Mesendoderm (in vitro differentiated cells): ENCODE measurements around the gene TBL1X.
"Not testable (repeated sequence)": the region's sequence is repeated elsewhere in the genome, so short reads cannot be mapped to it uniquely, and the experiment has no call there.

Source experiments
- DNase-seq: peaks from one replicate; pipeline ENCODE4 v3.0.0; 2013
- H2AK5ac ChIP-seq: 2 replicates; pipeline ENCODE4 v1.6.1; 2013; ENCODE audit warnings: low read length, inconsistent platforms
- H2BK120ac ChIP-seq: 2 replicates; pipeline ENCODE4 v1.6.1; 2013; ENCODE audit warnings: low read depth, mild to moderate bottlenecking, low read length, moderate library complexity, mixed read lengths
- H2BK15ac ChIP-seq: replicated peaks from 2 replicates; pipeline ENCODE4 v1.6.1; 2013; ENCODE audit warnings: low read depth, mild to moderate bottlenecking, moderate library complexity
- H2BK5ac ChIP-seq: 2 replicates; pipeline ENCODE4 v1.6.1; 2013; ENCODE audit warnings: low read length, inconsistent platforms
- H3K18ac ChIP-seq: 2 replicates; pipeline ENCODE4 v1.6.1; 2013; ENCODE audit warnings: mild to moderate bottlenecking, low read length, mixed read lengths
- H3K23ac ChIP-seq: one replicate; pipeline ENCODE4 v1.6.1; 2013; ENCODE audit warnings: low read length
- H3K27ac ChIP-seq: 2 replicates; pipeline ENCODE4 v1.5.1; 2013; ENCODE audit warnings: low read depth, mild to moderate bottlenecking, inconsistent platforms, low read length, moderate library complexity
- H3K27me3 ChIP-seq: 2 replicates; pipeline ENCODE4 v1.6.1; 2013; ENCODE audit warnings: low read length, control low read depth, mild to moderate bottlenecking, inconsistent platforms; ENCODE audit not compliant: insufficient read depth, poor library complexity
- H3K36me3 ChIP-seq: 2 replicates; pipeline ENCODE4 v1.6.1; 2013; ENCODE audit warnings: low read length, inconsistent platforms; ENCODE audit not compliant: control insufficient read depth, insufficient read depth
- H3K4ac ChIP-seq: one replicate; pipeline ENCODE4 v1.6.1; 2013; ENCODE audit warnings: low read depth, mild to moderate bottlenecking, low read length, moderate library complexity
- H3K4me1 ChIP-seq: 2 replicates; pipeline ENCODE4 v1.6.1; 2013; ENCODE audit warnings: low read depth, low read length, inconsistent platforms; ENCODE audit not compliant: control insufficient read depth
- H3K4me2 ChIP-seq: 2 replicates; pipeline ENCODE4 v1.6.1; 2013; ENCODE audit warnings: low read length
- H3K4me3 ChIP-seq: 2 replicates; pipeline ENCODE4 v1.5.1; 2013; ENCODE audit warnings: mild to moderate bottlenecking, low read length
- H3K56ac ChIP-seq: one replicate; pipeline ENCODE4 v1.6.1; 2013; ENCODE audit warnings: low read length
- H3K79me1 ChIP-seq: 2 replicates; pipeline ENCODE4 v1.6.1; 2013; ENCODE audit warnings: low read length, inconsistent platforms
- H3K79me2 ChIP-seq: 2 replicates; pipeline ENCODE4 v1.6.1; 2013; ENCODE audit warnings: mild to moderate bottlenecking, low read length; ENCODE audit not compliant: control insufficient read depth, insufficient read depth
- H3K9ac ChIP-seq: 2 replicates; pipeline ENCODE4 v1.6.1; 2013; ENCODE audit warnings: low read length, inconsistent platforms
- H4K5ac ChIP-seq: one replicate; pipeline ENCODE4 v1.6.1; 2013; ENCODE audit warnings: low read length
- H4K8ac ChIP-seq: one replicate; pipeline ENCODE4 v1.6.1; 2013; ENCODE audit warnings: low read depth, mild to moderate bottlenecking, control low read depth, low read length, moderate library complexity
- WGBS: extraction: QIAGEN DNeasy Blood & Tissue Kit; methylation state at CpG from one replicate; pipeline ENCODE4 v1.1.7; 2013; ENCODE audit warnings: low lambda C conversion rate, missing lambda C conversion rate; ENCODE audit not compliant: insufficient coverage; ENCODE audit errors: extremely low coverage; 5-methylcytosine and 5-hydroxymethylcytosine counted together

The TBL1X gene

DNA sequence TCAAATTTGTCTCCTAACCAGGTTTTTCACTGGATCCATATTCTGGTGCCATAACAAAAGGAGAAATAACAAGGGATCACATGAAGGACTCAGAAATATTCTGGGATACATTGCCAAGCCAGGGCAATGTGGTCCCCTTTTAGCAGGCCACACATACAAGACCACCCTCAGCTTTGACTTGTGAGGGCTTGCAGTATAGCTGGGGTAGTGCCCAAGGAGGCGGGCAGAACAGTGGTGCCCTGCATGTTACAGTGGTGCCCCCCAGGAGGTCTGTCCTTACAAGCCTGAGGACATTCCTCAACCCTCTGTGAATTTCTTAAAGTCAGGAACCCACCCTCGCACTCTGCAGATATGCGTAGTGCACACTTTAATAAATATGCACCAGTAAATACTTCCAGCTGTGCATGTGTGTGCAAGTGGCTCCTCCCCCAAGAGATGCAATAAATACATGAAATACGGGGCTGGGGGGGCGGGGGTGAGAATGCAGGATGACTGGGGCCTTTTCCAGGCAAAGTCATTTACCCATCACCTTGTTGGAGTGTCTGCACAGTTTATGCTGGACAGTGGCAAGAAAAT is 34.4 kb upstream of the TBL1X start:
- WGBS: no CpG with 5 or more reads among the region's 5 CpGs
- no peak overlapping the region for H3K4ac ChIP-seq
- H2BK120ac ChIP-seq: no peak overlapping the region
- no peaks in the 10 kb centered on the region for H3K27me3 ChIP-seq
- no peaks in the 10 kb centered on the region for H3K79me2 ChIP-seq
- no peak overlapping the region for H2AK5ac ChIP-seq
- no peak overlapping the region for H3K27ac ChIP-seq
- no peak overlapping the region for H3K4me2 ChIP-seq
- H3K18ac ChIP-seq: no peak overlapping the region
- H2BK5ac ChIP-seq: no peak overlapping the region
- DNase-seq: no peak
- H3K4me3 ChIP-seq: no peak overlapping the region
- H3K4me1 ChIP-seq: no peaks in the 10 kb centered on the region
- no peak overlapping the region for H4K8ac ChIP-seq
- H3K9ac ChIP-seq: no peak overlapping the region
- no peaks in the 10 kb centered on the region for H3K36me3 ChIP-seq
- H3K56ac ChIP-seq: no peak overlapping the region
- H4K5ac ChIP-seq: no peak overlapping the region
- H3K79me1 ChIP-seq: no peaks in the 10 kb centered on the region
- no peak overlapping the region for H2BK15ac ChIP-seq
- H3K23ac ChIP-seq: no peak overlapping the region

GRCh38 chrX:9431281-9431680 is 33.6 kb upstream of the TBL1X start:
- H3K4me3 ChIP-seq: no peak overlapping the region
- H4K5ac ChIP-seq: no peak overlapping the region
- H3K9ac ChIP-seq: no peak overlapping the region
- no peak overlapping the region for H3K4me2 ChIP-seq
- H3K23ac ChIP-seq: no peak overlapping the region
- H3K4me1 ChIP-seq: no peaks in the 10 kb centered on the region
- no peak overlapping the region for H2BK15ac ChIP-seq
- no peak overlapping the region for H2AK5ac ChIP-seq
- H4K8ac ChIP-seq: no peak overlapping the region
- DNase-seq: no peak
- H3K4ac ChIP-seq: no peak overlapping the region
- H2BK5ac ChIP-seq: no peak overlapping the region
- no peaks in the 10 kb centered on the region for H3K79me1 ChIP-seq
- H3K36me3 ChIP-seq: no peaks in the 10 kb centered on the region
- no CpG with 5 or more reads among the region's 4 CpGs for WGBS
- H3K56ac ChIP-seq: no peak overlapping the region
- no peaks in the 10 kb centered on the region for H3K27me3 ChIP-seq
- H3K18ac ChIP-seq: no peak overlapping the region
- H2BK120ac ChIP-seq: no peak overlapping the region
- no peak overlapping the region for H3K27ac ChIP-seq
- no peaks in the 10 kb centered on the region for H3K79me2 ChIP-seq

GRCh38 chrX:9433596-9433995 is 31.3 kb upstream of the TBL1X start:
- no peaks in the 10 kb centered on the region for H3K4me1 ChIP-seq
- WGBS: no CpG with 5 or more reads among the region's 3 CpGs
- H2BK5ac ChIP-seq: no peak overlapping the region
- no peak overlapping the region for H3K27ac ChIP-seq
- H3K79me2 ChIP-seq: no peaks in the 10 kb centered on the region
- H3K56ac ChIP-seq: no peak overlapping the region
- H2AK5ac ChIP-seq: no peak overlapping the region
- no peak overlapping the region for H4K8ac ChIP-seq
- H3K36me3 ChIP-seq: no peaks in the 10 kb centered on the region
- H3K27me3 ChIP-seq: no peaks in the 10 kb centered on the region
- H2BK15ac ChIP-seq: no peak overlapping the region
- no peak overlapping the region for H3K4ac ChIP-seq
- H4K5ac ChIP-seq: no peak overlapping the region
- no peak overlapping the region for H3K4me3 ChIP-seq
- no peak overlapping the region for H3K9ac ChIP-seq
- H3K4me2 ChIP-seq: no peak overlapping the region
- no peak for DNase-seq
- no peak overlapping the region for H3K18ac ChIP-seq
- H2BK120ac ChIP-seq: no peak overlapping the region
- H3K23ac ChIP-seq: no peak overlapping the region
- no peaks in the 10 kb centered on the region for H3K79me1 ChIP-seq

GRCh38 chrX:9434051-9434550 is 30.8 kb upstream of the TBL1X start:
- Histone ChIP-seq H2BK5ac (no peak overlapping the region), H3K4me2 (no peak overlapping the region), H4K8ac (no peak overlapping the region), H2AK5ac (no peak overlapping the region), H3K56ac (no peak overlapping the region), H2BK15ac (no peak overlapping the region), H3K79me1 (no peaks in the 10 kb centered on the region), H3K27ac (no peak overlapping the region), H3K27me3 (no peaks in the 10 kb centered on the region), H3K23ac (no peak overlapping the region), H3K36me3 (no peaks in the 10 kb centered on the region), H3K79me2 (no peaks in the 10 kb centered on the region), H3K4ac (no peak overlapping the region), H3K9ac (no peak overlapping the region), H3K4me3 (no peak overlapping the region), H3K18ac (no peak overlapping the region), H2BK120ac (no peak overlapping the region), H3K4me1 (no peaks in the 10 kb centered on the region), H4K5ac (no peak overlapping the region)
- no peak for DNase-seq
- no CpG with 5 or more reads among the region's 3 CpGs for WGBS

DNA sequence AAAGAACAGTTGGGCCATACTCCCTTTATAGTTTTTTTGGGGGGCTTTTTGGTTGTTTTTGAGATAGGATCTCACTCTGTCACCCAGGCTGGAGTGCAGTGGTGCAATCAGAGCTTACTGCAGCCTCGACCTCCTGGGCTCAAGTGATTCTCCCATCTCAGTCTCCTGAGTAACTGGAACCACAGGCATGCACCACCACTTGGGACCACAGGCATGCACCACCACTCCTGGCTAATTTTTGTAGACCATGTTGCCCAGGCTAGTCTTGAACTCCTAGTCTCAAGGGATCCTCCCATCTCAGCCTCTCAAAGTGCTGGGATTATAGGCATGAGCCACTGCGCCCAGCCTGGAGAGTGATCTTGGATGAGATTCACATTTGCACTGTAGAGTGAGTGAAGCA is 29.8 kb upstream of the TBL1X start:
- H3K79me1 ChIP-seq, DNase-seq, H2BK120ac ChIP-seq, H3K79me2 ChIP-seq, H3K27me3 ChIP-seq, H3K4me2 ChIP-seq, H3K23ac ChIP-seq, H3K18ac ChIP-seq, H4K5ac ChIP-seq, H3K4me1 ChIP-seq, H3K56ac ChIP-seq, H3K9ac ChIP-seq, H2BK5ac ChIP-seq, H3K27ac ChIP-seq, H4K8ac ChIP-seq, H3K4me3 ChIP-seq, H2AK5ac ChIP-seq, H3K36me3 ChIP-seq, H2BK15ac ChIP-seq, H3K4ac ChIP-seq: not testable (repeated sequence)
- no CpG with 5 or more reads among the region's 2 CpGs for WGBS

GRCh38 chrX:9436812-9437211 is 28.0 kb upstream of the TBL1X start:
- H4K5ac ChIP-seq: no peak overlapping the region
- no peaks in the 10 kb centered on the region for H3K27me3 ChIP-seq
- H3K9ac ChIP-seq: no peak overlapping the region
- H2BK15ac ChIP-seq: no peak overlapping the region
- no peak for DNase-seq
- H2BK120ac ChIP-seq: no peak overlapping the region
- no peak overlapping the region for H2BK5ac ChIP-seq
- H3K18ac ChIP-seq: no peak overlapping the region
- no peak overlapping the region for H3K23ac ChIP-seq
- H3K4me3 ChIP-seq: no peak overlapping the region
- no peak overlapping the region for H3K4ac ChIP-seq
- WGBS: no CpG with 5 or more reads among the region's 1 CpG
- H3K79me2 ChIP-seq: no peaks in the 10 kb centered on the region
- no peaks in the 10 kb centered on the region for H3K36me3 ChIP-seq
- H3K4me1 ChIP-seq: no peaks in the 10 kb centered on the region
- no peak overlapping the region for H3K4me2 ChIP-seq
- H4K8ac ChIP-seq: no peak overlapping the region
- H3K56ac ChIP-seq: no peak overlapping the region
- H3K79me1 ChIP-seq: no peaks in the 10 kb centered on the region
- no peak overlapping the region for H3K27ac ChIP-seq
- no peak overlapping the region for H2AK5ac ChIP-seq
